ENCODE data around the gene FBXO38.

The FBXO38 gene

GRCh38 chr5:148387325-148387724 is 3.6 kb downstream of the FBXO38 start:
- no peak for DNase-seq

GRCh38 chr5:148388696-148389095 is 4.9 kb downstream of the FBXO38 start:
- DNase-seq, result no peak

DNA sequence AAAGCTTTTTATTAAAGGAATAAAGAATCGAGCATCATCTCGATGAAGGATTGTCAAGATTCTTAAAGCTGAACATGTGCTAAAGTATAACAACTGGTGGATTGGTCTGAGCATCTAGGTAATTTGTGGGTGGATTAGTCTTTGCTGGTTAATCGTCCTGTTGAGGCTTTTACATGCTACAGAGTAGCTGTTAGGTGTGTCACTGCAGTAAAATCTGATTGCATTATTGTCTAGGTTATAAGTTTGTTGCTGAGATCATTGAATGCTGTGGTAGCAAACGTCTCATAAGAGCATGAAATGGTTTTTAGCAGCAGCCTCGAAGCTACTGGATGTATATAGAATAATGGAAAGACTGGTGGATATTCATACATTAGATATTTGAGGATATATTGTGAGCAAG is 7.2 kb downstream of the FBXO38 start:
- DNase-seq, result no peak

DNA sequence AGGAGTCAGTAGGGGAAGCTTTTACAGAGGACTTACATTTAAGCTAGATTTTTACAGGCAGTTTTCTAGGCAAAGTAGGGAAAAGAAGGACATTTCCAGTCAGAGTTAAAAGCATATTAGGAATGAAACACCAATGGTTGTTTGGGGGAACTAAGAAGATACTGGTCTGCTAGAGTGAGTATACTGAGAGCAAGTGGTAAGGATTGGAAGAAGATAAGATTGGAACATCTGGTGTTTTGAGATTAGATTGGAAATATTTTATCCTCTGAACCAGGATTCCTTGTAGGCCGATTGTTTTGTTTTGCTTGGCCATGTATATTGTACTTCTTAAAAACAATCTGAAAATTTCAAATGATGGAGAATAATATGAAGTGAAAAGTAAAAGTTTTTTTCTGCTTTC is 7.7 kb downstream of the FBXO38 start:
- no peak for DNase-seq

DNA sequence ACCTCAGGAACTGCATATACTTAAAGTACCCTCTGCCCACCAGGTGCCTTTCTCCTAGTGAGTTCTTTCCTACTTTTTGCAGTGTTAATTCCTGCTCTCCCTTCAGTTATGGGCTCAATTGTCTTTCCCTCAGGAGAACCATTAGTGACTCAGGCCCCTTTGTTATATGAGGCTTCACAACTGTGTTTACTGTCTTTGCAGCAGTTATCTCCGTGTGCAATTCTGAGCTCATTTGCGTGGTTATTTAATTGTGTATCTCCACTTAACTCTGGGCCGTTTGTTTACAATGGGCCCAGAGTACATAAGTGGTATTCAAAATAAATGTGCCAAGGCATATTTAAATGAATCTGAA is 9.6 kb downstream of the FBXO38 start:
- DNase-seq, result no peak

GRCh38 chr5:148394587-148395019 is 10.8 kb downstream of the FBXO38 start:
- no peak for DNase-seq

DNA sequence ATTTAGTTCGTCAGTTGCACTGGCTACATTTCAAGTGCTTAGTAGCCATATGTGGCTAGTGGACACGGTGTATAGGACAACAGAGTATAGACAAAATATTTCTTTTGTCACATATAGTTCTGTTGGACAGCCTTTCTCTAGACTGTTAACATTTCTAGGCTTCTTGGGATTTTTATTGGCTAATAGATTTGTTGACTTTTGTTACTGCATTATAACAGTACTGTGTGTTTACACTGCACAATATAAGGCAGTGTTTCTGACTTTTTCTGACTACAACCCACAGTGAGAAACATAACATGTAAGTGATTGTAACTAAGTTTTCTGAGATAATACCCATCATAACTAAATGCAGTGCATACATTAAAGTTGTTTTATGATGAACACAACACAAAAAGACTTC is 11.3 kb downstream of the FBXO38 start:
- DNase-seq, result no peak

DNA sequence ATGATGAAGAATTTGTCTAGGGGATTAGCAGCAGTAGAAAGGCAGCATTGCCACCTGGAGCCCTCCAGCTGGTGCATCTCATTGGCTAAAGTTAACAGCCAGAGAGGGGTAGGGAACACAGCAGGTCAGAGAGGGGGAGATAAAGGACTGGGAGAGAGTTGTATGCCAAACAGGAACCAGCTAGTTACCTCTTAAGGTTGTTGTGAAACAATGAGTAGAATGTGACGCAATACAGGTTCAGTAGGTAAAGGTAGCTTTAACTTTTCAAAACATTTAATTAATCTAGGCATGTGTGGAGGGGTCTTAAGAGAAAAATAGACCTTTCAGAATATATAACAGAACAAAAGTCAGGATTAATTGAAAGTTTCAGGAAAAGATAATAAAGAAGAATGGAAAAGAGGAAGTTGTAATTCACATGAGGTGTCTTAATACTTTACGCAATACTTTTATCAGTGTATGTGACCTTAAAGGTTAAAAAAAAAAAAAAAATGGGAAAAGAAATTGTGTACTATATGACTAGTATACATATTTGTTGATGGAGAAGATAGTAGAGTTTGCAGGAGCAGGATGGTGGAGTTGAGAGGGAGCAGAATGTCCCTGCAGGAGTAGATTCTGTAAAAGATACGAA is 14.3 kb downstream of the FBXO38 start:
- no peak for DNase-seq

DNA sequence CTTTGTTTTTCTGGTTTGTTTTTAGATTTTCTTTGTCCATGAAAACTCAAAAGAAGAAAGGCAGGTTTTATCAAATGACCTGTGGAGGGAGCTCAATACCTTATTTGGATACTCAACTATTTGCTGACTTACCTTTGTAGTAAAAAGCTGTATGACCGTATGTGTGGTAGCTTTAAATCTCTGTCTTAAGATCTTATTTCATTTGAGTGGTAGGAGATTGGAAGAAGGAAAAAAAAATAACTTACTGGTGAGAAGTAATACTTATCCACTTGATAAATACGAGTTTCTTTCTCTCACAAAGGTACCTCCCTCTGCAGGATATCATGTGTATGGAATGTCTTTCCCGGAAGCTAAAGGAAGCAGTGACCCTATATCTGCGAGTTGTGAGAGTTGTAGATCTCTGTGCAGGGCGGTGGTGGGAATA is 15.0 kb downstream of the FBXO38 start:
- DNase-seq, result no peak

GRCh38 chr5:148401604-148402003 is 17.8 kb downstream of the FBXO38 start:
- DNase-seq, result no peak

GRCh38 chr5:148403344-148403743 is 19.6 kb downstream of the FBXO38 start:
- no peak for DNase-seq

- DNase-seq, result no peak
Measured at GRCh38 chr5:148406406-148406805, 22.6 kb downstream of the FBXO38 start.

DNA sequence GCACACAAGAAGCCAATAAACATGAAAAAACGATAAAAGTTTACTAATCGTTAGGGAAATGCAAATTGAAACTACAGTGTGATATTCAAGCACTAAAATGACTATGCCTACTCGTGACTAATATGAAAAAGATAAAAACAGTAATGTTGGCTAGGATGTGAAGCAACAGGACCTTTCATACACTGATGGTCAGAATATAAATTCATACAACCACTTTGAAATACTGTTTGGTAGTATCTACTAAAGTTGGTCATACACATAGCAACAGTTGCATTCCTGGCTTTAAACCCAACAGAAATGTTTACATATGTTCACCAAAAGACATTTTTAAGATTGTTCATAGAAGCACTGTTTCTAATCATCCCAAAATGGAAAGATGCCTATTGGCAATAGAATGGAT is 24.3 kb downstream of the FBXO38 start:
- no peak for DNase-seq

DNA sequence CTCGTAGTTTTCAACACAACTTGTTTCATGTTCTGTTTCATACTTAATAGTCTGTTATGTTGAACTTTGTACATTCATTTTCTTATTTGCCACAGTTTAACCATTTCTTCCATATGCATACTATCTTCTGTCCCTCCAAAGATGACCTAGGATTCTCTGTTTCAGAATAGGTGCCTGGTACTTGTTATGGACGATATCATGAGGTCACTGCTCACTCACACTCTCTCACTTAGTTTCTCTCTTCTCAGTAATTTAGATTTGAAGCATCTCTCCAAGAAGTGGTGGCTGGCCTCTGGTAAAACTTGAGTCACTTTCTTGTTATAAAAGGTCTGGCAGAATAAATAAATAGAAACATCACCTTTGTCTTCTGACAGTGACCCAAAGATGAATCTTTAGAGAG is 28.4 kb downstream of the FBXO38 start:
- no peak for DNase-seq

DNA sequence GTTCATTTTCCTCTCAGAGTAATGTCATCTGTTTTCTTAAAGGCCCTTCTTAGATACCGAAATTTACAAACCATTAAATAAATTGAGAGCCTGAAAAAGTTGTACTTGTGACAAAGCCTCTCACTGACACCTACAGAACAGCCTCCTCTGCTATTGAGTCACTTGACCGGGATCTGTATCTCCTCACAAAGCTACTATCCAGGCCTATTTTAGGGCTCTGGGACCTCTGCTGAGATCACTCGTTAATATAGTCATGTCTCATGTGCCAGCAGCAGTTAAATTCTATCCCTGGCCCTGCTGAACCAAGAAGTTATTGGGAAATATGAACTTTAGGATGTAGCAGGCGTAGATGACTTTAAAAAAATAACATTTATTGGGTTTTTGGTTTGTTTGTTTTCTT is 31.1 kb downstream of the FBXO38 start:
- DNase-seq, result no peak

- DNase-seq, result no peak
Measured at GRCh38 chr5:148416416-148416815, 32.7 kb downstream of the FBXO38 start.

- no peak for DNase-seq
Measured at GRCh38 chr5:148416921-148417320, 33.2 kb downstream of the FBXO38 start.

GRCh38 chr5:148418511-148418910 is 34.8 kb downstream of the FBXO38 start:
- DNase-seq, result no peak

GRCh38 chr5:148421661-148422060 is 37.9 kb downstream of the FBXO38 start:
- DNase-seq, result no peak

DNA sequence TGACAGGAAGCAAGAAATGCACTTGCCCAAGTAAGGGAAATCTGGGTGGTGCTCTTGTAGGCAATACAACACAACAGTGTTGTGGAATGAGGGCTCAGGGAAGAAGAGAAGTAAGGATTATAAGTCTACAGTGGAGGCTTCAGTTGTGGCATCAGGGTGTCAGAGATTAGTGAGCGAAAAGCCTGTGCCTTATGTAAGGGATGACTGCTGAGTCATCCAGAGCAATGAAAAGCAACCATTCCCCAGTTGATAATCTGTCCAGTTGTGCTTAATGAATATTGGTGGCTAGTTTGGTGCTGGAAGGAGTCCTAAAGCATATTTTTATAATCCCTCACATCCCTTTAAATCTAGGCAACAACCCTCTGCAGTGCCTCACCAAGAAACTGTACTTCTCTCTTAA is 42.0 kb downstream of the FBXO38 start:
- no peak for DNase-seq

DNA sequence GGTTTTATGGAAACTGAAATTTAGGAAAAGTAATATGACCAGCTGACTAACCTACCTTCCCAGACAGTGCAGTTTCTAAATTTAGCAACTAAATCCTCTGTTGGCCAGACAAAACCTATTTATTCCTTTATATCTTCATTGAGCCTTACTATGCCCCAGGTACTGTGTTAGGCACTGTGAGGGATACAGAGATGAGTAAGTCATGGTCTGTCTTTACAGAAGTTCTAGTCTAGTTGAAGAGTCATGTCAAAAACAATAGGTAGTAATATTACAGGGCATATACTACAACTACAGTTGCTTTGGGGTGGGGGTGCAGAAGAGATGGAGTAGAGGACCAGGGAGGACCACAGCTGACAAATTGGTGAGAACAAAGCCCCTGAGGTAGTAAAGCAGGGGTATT is 42.8 kb downstream of the FBXO38 start:
- DNase-seq, result no peak

DNA sequence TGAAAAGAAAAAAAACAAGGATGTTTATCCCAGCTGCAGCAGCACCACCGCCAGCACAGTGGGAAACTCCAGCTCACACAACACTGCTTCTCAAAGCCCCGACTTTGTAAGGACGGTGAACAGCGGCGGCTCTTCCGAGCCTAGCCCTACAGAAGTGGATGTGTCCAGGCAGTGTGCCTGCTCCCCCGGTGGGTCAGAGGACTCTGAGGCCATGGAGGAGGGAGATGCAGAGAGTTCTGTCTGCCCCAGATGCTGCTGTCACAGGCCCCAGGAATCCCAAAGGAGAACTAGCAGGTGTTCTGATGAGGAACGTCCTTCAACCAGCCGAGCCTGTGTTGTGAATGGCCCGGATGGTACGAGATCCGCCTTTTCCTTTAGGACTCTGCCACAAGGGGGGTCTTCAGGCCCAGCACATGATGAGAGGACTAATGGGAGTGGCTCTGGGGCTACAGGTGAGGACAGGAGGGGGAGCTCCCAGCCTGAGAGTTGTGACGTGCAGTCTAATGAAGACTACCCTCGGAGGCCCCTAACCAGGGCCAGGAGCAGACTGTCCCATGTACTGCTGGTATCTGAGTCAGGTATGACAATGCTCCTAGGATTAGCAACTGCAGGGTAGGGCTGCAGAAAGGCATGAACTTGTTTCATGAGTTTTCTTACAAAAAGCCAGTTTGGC is 43.7 kb downstream of the FBXO38 start:
- no peak for DNase-seq

DNA sequence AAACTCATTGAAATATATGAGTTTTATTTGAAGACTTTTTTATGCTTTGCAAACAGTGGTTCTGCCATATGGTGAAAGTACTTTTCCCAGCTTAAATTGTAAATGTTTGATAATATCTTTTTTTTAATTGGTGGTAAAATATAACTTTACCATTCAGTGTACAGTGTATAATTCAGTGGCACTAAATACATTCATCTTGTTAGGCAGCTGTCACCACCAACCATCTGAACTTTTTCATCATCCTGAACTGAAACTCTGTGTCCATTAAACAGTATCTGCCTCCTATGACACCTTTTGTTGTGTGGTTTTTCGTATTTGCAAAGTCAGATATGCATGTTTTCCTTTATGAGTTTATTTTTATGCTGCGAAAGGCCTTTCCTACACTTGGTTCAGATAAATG is 45.1 kb downstream of the FBXO38 start:
- no peak for DNase-seq

GRCh38 chr5:148433826-148434225 is 50.1 kb downstream of the FBXO38 start:
- DNase-seq, result no peak

DNA sequence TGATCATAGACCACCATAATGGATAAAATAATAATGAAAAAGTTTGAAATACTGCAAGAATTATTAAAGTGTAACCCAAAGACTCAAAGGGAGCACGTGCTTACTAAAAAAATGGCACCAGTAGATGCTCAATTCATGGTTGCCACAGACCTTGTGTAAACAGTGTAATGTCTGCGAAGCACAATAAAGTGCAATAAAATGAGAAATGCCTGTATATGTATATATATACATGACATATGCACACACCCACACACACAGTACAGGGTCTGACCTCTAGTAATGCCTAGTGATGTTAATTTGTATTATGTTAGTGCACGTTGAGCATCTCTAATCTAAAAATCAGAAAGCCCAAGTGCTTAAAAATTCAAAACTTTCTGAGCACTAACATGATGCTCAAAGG is 52.3 kb downstream of the FBXO38 start:
- no peak for DNase-seq

Measured in activated CD4-positive, alpha-beta T cell treated with anti-CD3 and anti-CD28 coated beads, Interleukin-2, amount 50 U/mL, for 1 hour (primary cell).